Inflammatory macrophage (primary cell): ENCODE measurements around the gene INHBC.
A peak's percentile ranks its signal among the peaks of the same experiment; 100 is the strongest.

Experiments used
- DNase-seq, 2 donors: peaks; one replicate each; pipeline ENCODE4 v3.0.0-alpha.2; 2020 to 2022

The INHBC gene

DNA sequence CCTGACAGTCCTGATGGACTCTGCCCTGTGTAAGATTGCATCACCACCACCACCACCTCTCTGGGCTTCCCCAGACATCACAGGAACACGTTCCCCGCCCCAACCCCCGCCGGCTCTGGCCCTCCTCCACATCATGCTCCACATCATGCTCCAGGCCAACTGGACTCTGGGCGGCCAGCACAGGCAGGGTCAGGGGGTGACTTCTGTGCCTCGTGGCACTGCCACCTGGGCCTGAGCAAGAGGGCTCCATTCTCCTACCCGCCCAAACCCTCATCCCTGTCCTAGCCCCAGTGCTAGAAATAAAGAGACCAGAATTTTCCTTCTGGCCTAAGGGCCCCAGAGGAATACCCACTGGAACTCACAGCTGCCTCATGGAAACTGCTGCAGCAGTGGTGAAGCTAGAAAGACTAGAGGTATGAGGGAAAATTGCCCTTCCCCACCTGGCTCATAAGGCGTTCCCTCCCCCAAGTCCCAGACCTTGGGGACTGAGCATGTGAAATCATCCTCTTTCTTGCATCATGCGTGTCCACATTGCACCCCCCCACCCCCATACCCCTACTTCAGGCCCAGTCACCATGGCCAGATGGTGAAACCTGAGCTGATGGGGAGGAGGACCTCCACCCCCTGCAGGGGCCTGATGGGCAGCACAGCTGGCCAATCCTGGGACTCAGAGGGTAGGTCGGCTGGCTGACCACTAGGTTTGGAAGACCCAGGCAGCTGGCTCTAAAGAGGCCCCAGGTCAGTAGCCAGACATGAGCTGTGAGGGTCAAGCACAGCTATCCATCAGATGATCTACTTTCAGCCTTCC, 20.2 kb downstream of the INHBC start, which contains the start of gene INHBE:
Gene INHBE, plus strand, starts transcription at position 742 of the 808 bp plus-strand sequence. CDS start 230 bp downstream, outside the sequence.
- DNase-seq = peak; percentile 26 to 59

DNA sequence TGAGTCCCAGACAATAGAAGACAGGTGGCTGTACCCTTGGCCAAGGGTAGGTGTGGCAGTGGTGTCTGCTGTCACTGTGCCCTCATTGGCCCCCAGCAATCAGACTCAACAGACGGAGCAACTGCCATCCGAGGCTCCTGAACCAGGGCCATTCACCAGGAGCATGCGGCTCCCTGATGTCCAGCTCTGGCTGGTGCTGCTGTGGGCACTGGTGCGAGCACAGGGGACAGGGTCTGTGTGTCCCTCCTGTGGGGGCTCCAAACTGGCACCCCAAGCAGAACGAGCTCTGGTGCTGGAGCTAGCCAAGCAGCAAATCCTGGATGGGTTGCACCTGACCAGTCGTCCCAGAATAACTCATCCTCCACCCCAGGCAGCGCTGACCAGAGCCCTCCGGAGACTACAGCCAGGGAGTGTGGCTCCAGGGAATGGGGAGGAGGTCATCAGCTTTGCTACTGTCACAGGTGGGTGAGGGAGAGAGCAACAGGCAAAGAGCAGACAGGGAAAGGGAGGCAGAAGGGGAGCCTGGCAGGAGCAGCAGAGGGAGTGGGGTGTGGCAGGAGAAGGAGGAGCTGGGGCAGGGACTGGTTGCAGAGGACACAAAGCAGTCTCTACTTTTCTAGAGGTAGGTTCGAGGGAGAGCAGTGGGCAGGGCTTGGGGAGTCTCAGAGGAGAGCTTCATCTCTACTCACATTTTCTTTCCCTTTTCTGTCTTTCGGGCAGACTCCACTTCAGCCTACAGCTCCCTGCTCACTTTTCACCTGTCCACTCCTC, 21.0 kb downstream of the INHBC start:
- DNase-seq = no peak

DNA sequence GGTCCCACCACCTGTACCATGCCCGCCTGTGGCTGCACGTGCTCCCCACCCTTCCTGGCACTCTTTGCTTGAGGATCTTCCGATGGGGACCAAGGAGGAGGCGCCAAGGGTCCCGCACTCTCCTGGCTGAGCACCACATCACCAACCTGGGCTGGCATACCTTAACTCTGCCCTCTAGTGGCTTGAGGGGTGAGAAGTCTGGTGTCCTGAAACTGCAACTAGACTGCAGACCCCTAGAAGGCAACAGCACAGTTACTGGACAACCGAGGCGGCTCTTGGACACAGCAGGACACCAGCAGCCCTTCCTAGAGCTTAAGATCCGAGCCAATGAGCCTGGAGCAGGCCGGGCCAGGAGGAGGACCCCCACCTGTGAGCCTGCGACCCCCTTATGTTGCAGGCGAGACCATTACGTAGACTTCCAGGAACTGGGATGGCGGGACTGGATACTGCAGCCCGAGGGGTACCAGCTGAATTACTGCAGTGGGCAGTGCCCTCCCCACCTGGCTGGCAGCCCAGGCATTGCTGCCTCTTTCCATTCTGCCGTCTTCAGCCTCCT, 21.6 kb downstream of the INHBC start:
- DNase-seq = no peak

DNA sequence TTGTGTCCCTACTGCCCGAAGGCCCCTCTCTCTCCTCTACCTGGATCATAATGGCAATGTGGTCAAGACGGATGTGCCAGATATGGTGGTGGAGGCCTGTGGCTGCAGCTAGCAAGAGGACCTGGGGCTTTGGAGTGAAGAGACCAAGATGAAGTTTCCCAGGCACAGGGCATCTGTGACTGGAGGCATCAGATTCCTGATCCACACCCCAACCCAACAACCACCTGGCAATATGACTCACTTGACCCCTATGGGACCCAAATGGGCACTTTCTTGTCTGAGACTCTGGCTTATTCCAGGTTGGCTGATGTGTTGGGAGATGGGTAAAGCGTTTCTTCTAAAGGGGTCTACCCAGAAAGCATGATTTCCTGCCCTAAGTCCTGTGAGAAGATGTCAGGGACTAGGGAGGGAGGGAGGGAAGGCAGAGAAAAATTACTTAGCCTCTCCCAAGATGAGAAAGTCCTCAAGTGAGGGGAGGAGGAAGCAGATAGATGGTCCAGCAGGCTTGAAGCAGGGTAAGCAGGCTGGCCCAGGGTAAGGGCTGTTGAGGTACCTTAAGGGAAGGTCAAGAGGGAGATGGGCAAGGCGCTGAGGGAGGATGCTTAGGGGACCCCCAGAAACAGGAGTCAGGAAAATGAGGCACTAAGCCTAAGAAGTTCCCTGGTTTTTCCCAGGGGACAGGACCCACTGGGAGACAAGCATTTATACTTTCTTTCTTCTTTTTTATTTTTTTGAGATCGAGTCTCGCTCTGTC, 22.3 kb downstream of the INHBC start:
- DNase-seq = no peak

DNA sequence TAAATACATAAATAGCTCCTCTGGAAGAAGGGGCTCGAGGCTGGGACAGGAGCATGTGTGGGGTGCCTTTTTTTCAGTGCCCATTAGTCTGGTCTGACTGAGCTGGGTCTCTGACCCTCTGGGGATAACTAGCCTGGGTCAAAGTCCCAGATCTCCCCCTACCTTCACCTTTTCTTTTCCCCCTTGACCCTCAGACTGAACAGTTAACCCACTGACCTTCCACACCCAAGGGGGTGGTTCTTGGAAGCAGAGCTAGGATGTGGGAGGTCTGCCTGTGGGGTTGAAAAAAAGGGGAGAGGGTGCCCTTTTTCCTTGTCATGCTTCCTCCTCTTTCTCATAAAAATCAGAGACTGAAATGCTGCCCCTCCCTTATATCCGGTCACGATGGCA, 24.1 kb downstream of the INHBC start:
- DNase-seq = no peak

DNA sequence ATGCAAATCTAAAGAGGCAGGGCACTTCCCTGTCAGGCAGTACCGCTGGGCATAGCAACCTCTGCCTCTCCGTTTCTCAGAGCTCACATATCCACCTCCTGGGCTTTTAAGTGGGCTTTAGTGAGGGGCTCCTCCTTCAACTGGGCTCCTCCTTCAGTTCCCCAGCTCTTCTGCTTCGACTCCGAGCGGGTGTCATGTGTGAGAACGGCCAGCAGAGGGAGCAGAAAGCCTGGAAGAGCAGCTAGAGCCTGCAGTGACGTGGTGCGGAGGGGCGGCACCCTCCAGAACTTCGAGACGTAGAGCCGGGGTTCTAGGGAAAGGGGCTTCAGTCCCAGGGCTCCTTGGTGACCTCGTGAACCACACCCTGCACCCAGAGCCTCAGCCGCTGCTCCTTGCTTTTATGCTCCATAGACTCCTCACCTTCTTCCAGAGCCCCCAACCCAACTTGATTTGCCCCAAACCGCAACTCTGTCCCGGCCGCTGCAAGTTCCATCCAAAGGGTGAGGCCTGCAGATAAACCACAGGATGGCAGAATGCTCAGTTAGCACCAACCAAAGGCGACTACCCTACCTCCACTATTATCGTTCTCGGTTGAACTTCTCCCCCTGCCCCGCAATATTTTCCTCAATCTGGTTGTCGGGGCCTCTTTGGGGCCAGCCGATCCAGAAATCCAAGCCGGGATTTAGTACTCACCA, 24.6 kb downstream of the INHBC start:
- peak; percentile 94 to 96 for DNase-seq

DNA sequence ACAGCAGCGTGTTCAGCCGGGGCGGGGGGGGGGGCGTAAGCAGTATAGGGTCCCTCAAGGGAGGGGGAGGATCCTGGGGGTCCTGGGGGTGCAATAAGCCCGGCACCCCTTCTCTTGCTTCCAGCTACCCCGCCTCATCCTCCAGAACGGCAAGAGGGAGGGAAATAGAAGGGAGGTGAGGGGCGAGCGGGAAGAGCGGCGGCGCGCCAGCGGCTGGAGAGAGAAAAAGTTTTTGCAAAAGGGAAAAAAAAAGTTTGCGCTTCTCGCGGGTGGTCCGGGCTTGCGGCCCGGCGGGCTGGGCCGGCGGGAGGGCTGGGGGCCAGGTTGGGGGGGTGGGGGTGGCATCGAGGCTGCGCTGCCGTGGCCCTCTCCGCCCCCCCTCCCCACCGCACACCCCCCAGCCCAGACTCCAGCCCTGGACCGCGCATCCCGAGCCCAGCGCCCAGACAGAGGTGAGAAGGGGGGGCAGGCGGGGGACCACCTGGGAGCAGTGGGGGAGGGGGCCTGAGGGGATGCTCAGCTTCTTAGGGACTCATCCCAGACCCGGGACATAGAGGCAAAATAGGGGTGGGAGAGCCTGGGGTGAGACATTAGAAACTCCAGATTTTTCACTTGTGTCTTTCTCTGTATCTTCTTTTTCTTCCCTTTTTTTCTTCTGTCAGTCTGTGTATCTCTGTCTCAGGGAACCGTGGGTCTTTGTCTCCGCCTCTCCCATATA, 25.3 kb downstream of the INHBC start, which contains the start of gene GLI1:
Gene GLI1, plus strand, starts transcription at position 36 of the 718 bp plus-strand sequence. CDS start 3,907 bp downstream, outside the sequence.
- DNase-seq = no peak

DNA sequence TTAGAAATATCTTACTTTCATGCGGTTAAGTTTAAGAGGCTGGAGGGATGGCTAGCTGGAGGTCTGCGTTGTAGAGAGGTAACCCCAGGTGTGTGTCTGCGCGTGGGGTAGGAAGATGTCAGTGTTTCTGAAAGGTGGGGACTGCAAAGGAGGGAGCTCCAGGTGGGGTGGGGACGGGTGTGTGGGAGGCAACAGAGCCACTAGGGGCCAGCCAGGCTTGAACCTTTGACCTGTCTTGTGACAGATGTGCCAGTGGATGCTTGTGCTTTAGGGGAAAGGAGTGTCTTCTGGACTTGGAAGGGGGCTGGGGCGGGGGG, 25.8 kb downstream of the INHBC start:
- no peak for DNase-seq

DNA sequence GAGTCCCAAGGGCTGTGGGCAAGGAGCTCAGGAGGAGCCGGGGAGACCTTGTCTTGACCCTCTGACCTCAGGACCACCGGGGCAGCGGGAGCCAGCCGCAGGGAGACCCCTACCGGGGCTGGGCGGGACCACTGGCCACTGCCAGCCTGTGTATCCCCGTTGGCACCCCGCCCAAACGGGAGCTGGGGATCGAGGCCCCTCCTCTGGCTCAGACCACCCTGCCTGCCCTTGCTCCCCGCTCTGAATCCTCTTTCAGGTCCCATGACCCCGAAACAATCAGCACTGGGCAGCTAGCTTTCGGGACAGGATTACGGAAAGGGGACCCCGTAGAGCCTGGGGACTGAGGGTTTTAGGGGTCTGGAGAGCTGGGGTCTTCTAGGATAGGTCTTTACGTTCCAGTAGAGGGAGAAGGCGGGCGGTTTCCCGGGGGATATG, 26.3 kb downstream of the INHBC start:
- DNase-seq = no peak

DNA sequence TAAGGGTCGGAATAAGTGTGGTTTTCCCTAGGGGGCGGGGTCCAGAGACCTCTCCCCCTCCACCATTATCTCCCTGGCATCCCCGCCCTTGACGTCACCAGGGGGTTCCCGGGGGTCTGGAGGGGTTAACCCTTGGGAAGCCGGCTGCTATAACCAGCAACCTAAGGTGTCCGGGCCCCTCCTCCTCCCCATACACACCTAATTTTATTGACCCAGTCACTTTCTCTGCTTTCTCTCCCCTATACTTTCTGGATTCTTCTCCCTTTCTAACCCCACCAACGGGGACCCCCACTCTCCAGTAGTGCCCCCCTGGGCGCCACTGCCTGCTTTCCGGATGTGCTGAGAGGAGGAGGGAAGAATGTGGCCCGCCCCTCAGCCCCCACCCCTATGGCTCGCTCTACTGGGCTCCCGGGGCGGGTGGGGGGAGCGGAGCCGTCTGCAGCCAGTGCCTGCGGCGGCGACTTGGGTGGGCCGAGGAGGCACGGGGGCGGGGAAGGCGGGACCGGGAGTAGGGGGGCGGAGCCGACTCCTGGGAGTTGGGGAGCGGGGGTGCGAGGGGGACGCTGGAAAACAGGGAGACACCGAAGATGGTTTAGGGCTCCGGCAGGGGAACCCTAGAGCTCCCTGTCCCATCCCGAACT, 26.8 kb downstream of the INHBC start:
- DNase-seq = peak in 1 of 2 donors; percentile 24

DNA sequence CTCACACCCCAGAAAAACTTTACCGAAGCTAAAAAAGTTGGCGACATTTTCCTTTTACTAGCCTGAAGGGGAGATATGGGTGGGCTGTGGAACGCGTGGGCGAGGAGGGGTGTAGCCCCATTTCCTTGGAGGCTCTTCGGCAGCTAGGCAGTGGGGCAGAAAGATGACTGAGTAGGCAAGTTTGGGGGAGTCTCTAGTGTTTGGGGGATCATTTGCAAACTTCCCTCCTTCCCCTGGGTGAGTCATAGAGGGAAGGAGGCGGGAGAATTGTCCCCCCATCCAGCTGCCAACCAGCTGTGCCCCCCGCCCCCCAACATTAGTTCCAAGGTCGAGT, 27.3 kb downstream of the INHBC start:
- DNase-seq = no peak

DNA sequence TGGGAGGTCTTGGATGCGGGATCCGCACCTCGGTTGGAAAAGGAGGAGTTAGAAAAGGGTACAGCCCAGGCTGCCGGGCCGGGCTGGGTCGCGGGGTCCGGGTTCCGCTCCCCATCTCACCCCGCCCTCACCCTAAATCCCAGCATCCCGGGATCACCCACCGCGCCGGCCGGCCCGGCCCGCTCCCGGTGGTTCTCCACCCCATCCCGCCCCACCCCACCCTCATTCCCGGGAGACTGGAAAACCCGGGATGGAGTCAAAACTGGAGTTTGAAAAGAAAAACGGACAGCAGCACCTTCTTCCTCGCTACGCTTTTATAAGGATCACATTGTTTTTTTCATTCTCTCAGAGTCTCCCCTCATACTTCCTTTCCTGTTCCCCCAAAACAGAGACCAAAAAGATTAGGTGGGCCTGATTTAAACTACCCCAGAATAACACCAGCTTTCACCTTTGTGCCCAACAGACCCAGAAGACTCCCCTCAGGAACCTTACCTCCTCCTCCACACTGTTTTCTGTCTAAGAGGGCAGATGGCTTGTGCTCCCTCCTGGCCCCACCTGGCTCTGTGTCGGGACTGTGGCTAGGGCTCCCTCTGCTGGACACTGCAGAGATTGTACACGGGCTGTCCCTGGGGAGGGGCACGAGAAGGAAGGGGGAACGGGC, 27.8 kb downstream of the INHBC start:
- peak; percentile 75 to 78 for DNase-seq

DNA sequence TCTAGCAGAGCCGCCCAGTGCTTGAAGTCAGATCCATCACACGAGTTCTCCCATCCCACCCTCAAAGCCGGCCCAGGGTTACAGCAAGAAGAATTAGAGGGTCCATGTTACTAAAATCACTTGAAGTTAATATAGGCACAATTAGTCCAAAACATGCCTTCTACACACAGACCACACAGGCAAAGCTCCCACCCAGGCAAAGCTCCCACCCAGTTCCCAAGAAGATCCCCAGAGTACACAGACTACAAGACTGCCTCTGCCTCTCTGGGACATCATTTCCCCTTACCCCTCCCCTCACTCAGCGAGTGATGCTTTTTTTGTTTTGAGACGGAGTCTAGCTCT, 28.3 kb downstream of the INHBC start:
- no peak for DNase-seq

DNA sequence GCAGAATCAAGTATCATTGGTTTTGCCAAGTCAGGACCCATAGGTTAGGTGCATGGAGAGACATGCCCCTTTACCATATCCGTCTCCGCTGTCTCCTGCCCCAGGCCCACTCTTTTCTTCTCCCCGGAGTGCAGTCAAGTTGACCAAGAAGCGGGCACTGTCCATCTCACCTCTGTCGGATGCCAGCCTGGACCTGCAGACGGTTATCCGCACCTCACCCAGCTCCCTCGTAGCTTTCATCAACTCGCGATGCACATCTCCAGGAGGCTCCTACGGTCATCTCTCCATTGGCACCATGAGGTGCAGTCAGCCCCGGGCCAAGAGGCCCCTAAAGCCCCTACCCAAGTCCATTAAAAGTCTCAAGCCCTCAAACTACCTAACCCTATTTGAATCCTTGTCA, 30.0 kb downstream of the INHBC start:
- DNase-seq = no peak

DNA sequence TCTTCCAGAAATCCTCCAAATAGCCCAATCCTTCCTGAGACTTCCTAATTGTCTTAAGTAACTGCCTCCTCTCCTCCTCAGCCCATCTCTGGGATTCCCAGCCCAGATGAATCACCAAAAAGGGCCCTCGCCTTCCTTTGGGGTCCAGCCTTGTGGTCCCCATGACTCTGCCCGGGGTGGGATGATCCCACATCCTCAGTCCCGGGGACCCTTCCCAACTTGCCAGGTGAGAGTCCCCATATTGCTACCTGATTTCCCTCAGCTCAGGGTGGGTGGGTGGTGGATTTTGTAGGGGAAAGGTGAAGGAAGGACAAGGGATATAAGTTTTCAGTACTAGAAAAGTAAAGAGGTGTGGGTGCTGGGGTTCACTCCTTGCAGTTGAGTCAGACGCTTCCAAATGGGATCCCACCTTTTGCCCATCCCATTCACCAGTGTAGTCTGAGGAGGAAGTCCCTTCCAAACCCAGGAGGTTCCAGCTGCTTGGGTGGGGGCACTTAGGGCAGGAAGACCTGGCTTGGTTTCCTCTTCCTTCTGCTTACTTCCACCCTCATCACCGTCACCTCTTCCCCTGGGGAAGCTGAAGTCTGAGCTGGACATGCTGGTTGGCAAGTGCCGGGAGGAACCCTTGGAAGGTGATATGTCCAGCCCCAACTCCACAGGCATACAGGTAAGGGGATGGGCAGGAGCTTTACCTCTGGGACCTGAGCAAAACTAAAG, 30.6 kb downstream of the INHBC start:
- no peak for DNase-seq

DNA sequence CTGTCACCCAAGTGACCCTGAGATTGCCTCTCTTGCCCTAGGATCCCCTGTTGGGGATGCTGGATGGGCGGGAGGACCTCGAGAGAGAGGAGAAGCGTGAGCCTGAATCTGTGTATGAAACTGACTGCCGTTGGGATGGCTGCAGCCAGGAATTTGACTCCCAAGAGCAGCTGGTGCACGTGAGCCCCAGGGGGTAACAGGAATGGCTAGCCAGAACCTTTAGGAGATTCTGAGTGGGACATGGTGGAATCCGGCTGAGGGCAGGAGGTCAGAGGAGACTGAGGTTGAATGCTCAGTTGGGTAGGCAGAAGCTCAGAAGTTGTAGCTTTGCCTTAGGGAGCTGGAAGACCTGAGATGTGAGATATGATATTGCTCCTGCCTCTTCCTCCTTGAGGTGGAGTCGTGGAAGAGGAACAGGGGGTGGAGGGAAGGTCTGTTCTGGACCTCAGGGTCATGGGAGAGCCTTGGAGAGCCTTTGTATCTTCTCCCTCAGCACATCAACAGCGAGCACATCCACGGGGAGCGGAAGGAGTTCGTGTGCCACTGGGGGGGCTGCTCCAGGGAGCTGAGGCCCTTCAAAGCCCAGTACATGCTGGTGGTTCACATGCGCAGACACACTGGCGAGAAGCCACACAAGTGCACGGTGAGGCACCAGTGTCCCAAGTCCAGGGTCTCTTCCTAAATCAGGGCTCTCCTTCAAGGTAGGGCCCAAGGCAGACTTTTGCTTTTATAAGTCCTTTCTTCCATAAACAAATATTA, 31.3 kb downstream of the INHBC start:
- DNase-seq = no peak

DNA sequence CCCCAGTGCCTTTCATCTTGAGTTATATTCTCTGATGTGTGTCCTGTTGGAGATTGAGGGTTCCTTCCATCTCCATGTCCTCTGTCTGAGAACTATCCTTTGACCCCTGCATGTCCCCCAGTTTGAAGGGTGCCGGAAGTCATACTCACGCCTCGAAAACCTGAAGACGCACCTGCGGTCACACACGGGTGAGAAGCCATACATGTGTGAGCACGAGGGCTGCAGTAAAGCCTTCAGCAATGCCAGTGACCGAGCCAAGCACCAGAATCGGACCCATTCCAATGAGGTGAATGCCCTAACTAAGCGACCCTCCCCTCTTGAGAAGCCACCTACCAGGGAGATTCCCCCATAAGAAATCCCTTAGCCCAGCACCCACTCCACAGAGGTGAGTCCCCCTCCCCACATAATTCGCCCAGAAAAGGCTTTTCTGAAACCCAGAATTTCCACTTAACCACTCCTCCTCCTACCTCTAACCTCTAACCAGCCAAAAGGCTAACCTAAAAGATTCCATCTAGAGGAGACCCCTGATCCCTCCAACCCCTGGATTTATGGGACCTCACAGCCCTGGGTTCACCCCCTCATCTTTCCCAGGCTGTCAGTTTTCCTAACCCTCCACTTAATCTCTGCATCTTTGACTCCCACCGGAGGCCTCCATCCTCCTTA, 32.8 kb downstream of the INHBC start:
- DNase-seq = no peak

DNA sequence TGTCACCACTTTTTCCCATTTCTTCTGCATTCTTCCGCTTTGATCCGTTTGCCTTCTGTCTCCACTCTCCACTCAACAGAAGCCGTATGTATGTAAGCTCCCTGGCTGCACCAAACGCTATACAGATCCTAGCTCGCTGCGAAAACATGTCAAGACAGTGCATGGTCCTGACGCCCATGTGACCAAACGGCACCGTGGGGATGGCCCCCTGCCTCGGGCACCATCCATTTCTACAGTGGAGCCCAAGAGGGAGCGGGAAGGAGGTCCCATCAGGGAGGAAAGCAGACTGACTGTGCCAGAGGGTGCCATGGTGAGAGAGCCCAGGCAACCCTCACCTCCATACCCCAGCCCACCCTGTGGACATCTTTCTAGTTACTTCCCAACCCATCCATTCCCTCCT, 33.3 kb downstream of the INHBC start:
- DNase-seq = no peak
